NCI-H1694 (cell line): Measurements from ENCODE around the gene SMYD3.
"Not testable (repeated sequence)": the region's sequence is repeated elsewhere in the genome, so short reads cannot be mapped to it uniquely, and the experiment has no call there.

Experiments used
- DNase-seq: peaks from one replicate; lab custom pipeline; 2025; lab: John Stamatoyannopoulos, UW

The SMYD3 gene

DNA sequence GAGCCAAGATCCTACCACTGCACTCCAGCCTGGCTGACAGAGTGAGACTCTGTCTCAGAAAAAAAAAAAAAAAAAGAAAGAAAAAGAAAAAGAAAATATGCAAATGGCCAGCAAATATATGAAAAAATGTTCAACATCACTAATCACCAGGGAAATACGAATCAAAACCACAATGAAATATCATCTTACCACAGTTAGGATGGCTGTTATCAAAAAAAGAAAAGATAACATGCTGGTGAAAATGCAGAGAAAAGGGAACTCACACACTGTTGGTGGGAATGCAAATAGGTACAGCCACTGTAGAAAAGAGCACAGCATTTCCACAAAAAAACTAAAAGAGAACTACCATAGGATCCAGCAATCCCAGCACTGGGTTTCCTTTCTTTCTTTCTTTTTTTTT is 477.5 kb downstream of the SMYD3 start:
- no peak for DNase-seq

DNA sequence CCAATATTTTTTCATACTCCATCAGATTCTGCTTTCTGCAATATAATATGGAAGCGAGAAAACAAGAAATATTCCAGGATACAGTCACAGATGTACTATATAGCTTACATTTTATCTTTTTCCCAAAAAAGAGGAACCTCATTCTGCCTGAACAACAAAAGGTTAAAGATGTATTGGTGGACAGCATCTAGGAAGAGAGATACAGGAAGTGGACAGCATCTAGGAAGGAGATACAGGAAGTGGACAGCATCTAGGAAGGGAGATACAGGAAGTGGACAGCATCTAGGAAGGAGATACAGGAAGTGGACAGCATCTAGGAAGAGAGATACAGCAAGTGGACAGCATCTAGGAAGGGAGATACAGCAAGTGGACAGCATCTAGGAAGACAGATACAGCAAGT is 483.0 kb downstream of the SMYD3 start:
- not testable (repeated sequence) for DNase-seq

DNA sequence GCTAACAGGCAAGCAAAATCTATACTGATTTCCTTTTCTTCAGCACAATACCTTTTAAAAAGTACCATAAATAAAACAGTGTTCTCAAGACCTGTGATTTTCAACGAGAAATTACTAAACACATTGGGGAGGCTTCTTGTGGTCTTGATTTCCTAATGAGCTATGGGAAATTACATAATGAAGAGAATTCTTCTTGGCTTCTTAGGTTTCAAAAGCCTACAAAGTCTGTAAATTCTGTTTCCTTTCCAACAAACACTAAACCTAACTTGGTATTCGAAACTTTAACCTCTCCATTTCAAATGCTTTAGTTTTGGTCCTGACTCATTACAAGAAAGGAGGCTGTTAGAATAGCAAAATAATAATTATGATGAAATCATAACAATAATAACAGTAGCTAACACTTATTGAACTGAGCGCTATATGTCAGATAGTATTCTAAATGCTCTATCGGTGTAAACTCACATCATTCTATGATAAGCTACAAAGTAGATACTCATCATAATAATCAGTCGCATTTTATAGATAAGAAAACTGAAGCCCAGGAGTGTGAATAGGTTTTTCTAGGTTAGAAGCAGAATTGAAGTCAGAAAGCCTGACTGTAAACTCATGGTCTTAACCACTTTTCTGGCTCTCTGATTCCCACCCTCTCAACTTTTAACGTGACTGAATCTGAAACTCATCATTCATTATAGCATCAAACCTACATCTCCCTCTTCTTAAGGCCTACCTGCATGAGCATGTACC is 486.7 kb downstream of the SMYD3 start:
- DNase-seq = no peak

DNA sequence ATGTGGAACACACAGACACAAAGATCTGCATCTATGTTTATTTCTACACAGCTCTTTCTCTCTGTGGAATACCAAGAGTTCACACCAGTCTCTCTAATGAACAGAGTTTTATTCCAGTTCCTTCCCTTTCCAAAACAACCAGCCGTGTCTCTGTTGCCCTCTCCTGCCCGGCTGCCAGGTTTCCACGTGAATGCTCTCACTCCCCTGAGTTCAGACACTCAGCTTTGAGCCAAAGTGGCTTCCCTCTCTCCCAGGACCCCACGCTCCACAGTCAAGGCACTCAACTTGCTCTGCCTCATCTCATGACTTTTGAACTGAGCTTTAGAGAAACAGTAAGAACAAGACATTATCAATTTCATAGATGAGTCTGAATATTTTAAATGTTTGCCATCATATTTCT is 488.9 kb downstream of the SMYD3 start:
- no peak for DNase-seq

DNA sequence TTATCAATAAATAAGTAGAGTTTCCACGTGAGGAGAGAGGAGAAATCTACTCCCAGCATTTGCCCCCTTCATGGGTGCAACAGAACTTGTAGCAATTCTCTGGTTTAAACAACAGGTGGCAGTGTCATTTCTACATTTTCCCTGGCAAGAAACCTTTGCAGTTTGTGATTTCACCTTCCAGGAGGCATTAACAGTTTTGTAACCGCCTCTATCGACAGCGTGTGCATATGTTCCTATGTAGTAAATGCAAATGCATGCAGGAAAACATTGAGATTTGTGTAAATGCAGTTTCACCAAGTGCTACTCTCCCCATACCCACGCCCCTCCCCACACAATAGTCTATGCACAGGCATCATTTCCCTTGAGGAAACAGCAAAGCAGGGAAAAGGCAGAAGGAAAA is 494.7 kb downstream of the SMYD3 start:
- peak; percentile 68 for DNase-seq

DNA sequence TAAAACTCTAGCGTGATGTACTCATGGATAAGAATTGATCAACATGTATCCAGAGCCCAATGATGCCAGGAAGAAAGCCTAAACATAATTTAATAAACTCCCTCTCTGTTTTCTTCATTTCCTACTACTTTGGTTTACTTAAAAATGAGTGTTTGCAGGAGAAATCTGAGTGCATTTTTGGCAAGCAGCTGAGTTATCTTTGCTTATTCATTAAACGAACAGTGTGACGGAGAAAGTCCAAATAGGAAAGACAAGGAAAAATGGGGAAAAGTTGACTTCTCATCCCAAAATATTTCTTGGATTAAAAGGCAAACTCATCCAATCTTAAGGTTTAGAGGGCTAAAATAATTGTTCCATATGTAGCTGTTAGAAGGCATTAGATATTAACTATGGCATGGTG is 496.7 kb downstream of the SMYD3 start:
- no peak for DNase-seq

DNA sequence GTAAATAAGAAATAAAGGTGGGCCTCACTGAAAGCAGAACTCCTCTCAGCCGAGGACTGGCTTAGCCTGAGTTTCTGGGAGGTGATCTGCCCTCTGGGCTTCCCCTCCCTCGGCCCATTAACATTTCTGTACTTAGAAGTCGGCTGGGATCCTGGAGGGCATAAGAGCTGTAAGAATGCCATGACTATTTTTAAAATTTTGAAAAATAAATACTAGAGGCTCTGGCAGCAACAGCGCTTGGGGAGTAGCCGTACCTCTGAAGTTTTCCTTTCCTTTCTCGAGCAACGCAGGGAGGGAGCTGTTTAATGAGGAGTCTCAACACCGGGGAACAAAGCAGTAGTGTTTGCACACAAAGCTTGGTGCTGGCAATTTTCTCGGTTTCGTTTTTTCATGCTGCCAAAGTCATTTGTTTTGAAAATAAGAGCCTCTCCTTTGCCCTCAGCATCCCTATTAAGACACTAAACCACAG is 498.7 kb downstream of the SMYD3 start:
- DNase-seq = no peak

DNA sequence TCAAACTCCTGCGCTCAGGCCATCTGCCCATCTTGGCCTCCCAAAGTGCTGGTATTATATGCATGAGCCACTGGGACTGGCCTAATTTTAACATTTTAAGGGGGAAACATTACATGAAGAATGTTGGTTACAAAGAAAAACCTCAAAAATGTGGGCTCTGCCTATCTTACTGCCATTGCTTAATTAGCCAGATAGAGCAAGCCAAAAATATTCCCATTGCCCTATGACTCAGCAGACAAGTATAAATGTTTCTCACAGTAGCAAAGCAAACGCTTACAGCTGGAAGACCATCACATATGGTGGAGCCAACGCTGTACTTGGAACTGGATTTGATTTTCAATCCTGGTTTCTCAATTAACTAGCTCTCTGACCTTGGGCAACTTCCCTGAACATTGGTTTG is 502.0 kb downstream of the SMYD3 start:
- no peak for DNase-seq

DNA sequence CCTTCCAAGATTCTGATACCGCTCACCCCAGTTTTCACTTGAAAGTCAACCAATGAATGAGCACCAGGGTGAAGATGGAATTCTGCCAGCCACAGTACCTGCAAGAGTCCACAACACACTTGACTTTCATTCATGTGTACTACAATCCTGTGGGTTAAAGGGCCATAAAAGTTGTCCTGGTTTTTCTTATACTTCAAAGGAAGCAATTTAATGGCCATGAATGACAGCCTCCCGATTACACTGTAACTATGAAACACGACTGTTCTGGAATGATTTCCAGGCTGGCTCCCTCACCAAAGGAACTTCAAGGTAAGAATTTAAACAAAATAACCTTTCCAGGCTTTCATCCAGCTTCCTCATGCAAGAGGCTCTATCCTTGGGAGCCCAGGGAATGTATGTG is 502.8 kb downstream of the SMYD3 start:
- no peak for DNase-seq

DNA sequence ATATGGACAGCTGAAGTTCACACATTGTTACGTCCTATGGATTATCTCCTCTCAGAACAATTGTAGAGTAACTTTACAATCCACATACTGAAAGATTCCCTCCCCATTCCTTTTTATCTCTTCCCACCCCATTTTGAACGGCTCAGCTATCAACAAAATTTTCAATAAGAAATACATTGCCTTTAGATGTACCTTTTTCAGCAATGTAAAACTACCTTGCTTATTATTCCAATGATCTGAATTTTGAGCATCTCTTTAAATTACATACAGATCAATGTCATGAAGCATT is 503.7 kb downstream of the SMYD3 start:
- DNase-seq = no peak

DNA sequence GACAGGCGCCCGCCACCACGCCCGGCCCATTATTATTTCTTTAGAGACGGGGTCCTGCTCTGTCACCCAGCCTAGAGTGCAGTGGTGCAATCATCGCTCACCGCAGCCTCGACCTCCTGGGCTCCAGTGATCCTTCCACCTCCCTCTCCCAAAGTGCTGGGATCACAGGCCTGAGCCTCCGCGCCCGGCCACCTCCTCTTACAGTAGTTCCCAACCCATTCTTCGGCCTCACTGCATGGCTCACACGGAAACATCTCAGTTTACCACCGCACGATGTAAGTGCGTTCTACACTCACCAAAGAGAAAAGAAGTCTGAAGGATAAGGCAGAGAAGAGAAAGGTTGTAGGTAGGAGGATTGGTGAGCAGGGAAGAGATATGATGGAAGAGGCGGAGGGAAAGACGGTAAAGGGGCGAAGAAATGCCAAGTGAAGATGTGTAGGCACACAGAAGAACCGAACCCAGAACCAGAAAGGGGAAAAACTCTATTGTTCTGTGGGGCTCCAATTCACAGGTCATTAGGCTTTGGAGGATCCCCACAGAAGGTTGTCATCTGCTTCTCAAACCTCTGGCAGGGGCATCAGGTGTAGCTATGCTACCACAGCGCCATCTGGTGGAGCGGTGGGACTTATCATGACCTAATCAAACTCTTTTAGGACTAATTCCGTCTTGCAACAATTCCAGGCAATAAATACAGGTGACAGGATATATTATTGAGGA is 504.2 kb downstream of the SMYD3 start:
- peak; percentile 93 for DNase-seq

DNA sequence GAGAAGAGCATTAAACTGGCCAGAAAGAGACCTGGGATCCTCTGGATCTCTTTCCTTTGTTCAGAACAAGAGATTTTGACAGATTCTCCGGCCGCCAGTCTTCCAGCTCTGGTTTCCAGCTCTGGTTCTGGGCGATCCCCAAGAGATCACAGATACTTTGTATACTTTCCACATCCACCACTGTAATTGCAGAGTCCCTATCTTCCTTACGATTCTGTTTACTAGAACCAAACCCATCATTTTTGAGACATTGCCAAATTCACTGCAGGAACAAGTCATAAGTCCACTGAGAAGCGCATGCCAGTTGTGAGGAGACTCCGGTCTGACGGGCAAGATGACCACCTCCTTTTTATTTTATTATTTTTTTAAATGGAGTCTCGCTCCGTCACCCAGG is 505.2 kb downstream of the SMYD3 start:
- DNase-seq = no peak

DNA sequence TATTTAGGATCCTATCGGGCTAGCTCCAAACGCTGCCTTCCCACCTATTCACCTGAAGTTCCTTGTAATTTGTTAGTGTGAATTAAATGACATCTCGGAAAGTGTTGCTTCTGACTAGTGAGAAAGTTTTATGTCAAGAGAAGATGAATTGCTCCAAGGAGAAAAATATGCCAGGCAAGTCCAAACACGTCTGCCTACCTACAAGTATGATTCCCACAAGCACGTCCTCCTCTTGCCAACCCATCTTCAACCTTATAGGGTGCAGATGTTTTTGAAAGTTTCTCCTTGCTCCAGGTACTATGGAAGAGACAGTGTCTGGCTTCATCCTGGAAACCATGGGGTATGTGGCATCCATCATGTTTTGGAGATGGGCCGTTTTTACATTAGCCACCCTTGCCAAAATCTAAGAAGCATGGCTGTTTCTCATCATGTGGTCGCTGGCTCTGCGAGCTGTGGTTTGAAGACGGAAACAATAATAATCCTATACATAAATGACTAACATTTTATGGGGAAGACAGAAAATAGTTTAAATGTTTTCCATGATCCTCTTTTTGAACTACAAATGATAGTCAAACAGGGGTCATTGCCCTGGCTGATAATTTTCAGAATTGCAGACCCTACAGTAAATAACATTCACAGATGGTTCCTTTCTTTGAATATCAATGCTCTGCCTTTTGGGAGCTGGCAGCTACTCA is 505.8 kb downstream of the SMYD3 start:
- no peak for DNase-seq

DNA sequence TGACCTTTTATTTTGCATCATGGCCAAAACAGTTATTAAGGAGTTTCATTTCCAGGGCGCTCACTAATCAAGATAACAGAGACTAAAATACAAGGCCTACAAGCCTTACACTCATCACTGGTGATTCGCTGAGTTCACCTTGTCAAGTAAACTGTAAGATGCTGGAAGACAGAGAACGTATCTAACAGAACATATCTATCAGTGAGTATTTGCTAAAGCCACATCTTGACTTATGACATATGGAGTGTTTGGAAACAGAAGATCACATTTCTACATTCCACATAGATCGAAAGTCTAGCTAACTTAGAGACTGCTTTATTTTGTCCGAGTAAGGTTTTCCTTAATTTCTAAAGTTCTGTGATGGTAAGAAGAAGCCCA is 506.5 kb downstream of the SMYD3 start:
- no peak for DNase-seq

DNA sequence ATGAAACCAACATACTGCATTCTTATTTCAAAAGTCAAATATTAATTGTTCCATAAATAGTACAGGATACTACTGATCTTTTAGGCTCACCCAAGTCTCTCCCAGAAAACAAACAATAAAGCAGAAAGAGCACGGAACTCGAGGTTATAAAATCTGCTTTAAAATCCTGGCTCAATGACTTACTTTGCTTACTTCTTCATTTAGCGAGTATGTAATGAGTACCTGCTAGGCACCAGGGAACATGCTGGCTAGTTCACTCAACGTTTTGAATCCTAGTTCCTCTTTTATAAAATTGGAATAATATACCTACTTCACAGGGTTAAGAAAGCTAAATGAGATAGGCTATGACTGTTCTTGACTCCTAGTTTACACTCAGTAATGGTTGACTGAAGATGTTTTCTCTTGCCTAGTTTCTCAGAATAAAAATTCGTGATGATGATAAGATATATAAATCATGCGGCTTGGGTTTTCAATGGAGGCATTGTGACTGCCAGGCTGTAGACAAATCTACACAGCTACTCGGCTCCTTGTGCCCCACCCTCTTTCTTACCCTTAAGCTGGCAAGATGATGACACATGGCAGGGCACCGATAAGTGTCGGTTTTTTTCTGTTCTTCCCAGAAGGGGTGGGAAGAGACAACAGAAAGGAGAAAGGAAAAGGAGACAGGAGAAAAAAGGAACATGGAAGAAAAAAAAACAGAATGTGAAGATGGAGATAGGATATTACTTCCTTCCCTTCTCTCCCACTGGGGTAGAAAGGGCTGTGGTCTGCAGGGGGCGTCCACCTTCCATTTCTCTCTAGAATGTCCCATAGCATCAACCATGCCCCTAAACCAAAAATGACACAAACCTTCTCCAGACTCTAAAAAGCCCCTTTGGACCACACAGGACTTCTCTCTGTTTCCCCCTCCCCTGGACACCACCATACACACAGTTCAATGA is 507.1 kb downstream of the SMYD3 start:
- no peak for DNase-seq

DNA sequence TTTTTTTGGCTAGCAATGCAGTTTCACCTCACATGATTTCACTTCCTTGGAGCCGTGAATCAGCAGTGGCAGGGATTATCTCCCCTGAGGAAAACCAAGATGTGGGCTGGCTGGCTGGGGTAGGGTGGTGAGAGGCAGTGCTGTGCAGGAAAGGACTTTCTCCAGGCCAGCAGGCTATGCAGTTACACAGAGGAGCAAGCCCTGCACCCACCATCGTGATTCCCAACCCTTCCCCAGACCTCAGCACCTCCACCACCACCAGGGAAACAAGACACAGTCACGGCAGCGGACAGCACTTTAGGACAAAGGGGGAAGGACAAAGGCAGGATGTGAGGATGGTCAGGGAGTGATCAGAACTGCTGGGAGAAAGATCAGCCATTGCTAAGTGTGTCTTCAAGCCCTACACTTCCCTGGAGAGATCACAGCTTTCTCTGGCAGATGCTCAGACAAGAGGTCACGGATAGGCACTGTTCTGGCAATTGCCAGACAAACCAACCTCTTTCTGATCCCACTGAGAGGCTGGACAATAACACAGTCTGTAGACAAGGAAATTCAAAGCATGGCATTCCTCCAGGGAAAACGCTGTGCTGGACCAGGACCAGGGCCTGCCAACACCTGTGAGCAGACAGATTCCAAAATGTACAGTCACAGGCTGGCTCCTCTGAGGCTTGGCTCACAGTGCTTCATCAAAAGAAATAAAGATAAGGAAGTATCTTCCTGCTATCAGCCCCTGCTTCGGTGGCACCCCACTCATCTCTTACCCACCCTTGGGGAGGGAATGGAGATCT is 509.4 kb downstream of the SMYD3 start:
- DNase-seq = no peak

DNA sequence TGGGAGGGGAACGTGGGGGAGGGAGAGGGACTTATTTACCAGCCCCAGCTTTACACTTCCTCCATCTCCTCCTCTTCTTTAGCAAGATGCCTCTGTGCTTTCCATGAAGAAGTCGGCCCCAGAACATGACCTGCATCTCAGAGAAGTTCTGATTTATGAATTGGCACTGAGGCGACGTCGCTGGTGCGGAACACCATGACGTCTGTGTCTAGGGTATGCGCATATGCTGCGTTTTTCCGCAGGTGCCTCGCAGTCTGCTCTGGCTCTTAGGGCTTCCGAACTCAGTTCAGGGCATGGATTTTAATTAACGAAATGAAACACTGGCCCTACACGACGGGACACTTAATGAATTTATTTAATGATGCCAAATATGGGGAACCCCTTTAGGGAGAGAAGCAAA is 510.3 kb downstream of the SMYD3 start:
- DNase-seq = peak; percentile 74

DNA sequence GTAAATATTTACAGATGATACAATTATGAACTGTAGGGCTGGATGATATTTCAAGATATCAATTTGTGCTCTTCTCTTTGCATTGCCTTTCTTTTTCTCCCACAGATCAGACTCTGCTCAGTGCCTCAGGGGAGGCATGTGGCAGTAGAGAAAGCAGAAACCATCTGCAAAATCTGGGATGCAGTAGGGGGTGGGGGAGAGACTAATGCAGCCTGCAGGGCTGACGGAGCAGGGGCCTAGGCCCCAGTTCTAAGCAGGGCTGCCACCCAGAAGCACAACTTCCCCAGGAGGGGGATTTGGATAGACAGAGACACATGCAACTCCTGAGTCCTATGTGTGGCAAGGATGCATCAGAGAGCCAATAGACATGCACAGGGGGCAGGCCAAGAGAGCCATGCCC is 511.6 kb downstream of the SMYD3 start:
- no peak for DNase-seq

DNA sequence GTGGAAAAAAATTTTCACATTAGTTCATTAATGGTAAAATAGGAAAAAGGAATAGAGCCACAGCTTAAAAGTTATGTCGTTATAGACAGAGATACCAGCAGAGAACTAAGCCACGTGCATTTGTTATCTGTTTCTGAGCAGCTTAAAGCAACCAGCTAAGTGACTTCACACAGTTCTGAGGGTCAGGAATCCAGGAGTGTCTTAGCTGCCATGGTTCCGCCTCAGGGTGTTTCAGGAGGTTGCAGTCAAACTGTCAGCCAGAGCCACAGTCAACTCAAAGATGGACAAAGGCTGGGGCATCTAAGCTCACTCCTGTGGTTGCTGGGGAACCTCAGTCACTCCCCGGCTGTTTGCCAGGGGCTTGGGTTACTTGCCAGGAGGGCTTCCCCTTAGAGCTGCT is 515.8 kb downstream of the SMYD3 start:
- DNase-seq = no peak

DNA sequence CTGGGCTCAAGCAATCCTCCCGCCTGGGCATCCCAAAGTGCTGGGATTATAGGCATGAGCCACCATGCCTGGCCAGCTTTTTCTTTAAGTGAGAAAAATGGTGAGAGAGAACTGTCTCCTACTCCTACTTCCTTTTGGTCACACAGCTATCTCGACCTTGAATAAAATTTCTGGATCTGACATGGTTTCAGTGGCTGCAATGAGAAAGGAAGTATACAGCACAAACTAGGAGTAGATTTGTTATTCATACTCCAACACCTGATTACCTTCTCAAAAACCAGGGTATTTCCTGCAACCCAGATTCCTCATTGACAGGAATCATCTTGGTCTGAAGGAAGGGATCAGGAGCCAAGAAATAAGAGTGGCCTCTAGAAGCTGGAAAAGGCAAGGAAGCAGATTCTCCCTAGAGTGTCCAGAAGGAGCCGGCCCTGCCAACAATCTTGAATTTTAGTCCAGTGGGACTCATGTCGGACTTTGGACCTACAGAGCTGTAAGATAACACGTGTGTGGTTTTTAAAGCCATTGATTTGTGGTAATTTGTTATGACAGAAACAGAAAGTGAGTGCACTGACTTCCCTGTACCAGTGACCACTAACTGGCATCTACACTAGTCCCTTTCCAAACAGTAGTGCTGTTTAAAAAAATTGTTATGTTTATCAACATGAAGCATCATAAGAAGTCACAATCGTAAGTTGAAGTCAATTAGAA is 516.6 kb downstream of the SMYD3 start:
- DNase-seq = no peak
